Fibroblast of villous mesenchyme (primary cell): ENCODE measurements around the gene ARSA. TPM values are rescaled to one million over a fixed set of nuclear protein-coding genes. Genes with fewer than 3 reads are reported as not detected.

Experiments
- DNase-seq: peaks from one replicate; pipeline ENCODE4 v3.0.0-alpha.2; 2010; ENCODE audit warnings: low read depth
- H3K4me3 ChIP-seq: 2 replicates; pipeline ENCODE4 v1.5.1; 2011; ENCODE audit warnings: low read depth, mild to moderate bottlenecking, low read length
- CTCF ChIP-seq: IDR thresholded peaks from 2 replicates; pipeline ENCODE4 v1.5.1; 2012; ENCODE audit warnings: low read depth, mild to moderate bottlenecking, low read length; ENCODE audit not compliant: insufficient read depth
- total RNA-seq: library from RNA; depleted of rRNA; stranded (reverse); fragments of >200 nt; gene quantifications from 2 replicates; pipeline ENCODE4 v1.2.3, GENCODE V29; 2012

Gene ARSA
- total RNA-seq, 1 donor: 9.9 TPM

- TF ChIP-seq CTCF: no peak
- DNase-seq: no peak
- no peak overlapping the region for H3K4me3 ChIP-seq
Measured at GRCh38 chr22:50585238-50585637, 42.7 kb downstream of the ARSA start.

- no peak overlapping the region for H3K4me3 ChIP-seq
- TF ChIP-seq CTCF: no peak
- DNase-seq: no peak
Measured at GRCh38 chr22:50584106-50585096, 43.6 kb downstream of the ARSA start.

- peak overlapping the region; percentile 70 for H3K4me3 ChIP-seq
- no peak for DNase-seq
- TF ChIP-seq CTCF: no peak
Measured at GRCh38 chr22:50583294-50583861, 44.6 kb downstream of the ARSA start.

DNA sequence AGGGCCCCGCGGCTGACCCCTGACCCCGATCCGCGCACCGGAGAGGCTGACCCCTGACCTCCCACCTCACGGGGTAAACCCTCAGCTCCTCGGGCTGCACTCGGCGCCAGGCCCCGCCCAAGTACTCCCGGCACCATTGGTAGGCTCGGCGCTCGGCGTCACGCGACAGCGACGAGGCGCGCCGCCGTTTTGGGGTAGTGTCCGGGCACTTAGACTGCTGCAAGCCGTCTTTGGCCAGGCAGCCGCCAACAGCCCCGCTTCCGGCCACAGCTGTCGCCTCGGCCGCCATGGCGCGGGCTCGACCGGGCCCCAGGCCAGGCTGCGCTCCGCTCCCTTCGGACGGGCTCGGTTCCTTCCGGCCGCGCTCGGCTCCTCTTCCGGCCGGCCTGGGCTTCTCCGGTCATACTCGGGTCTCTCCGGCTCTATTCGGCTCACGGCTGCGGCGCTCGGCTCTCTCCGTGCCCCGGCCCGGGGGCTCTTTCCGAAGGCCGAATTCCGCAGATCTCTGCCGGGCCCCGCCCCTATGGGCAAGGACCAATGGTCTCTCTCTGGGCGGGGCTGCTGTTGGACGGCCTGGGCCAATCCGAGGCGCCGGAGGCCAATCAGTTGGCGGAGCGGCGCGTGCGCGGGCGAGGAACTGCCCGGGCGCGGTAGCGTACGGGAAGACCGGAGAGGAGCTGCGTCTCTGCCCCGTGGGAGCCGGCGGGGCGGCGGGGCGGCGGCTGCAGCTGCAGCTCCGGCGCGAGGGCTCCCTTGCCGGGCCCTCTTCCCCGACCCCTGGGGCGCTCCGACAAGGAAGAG lies 45.3 kb downstream of the ARSA start, which contains the start of gene CHKB:
Gene CHKB, minus strand, starts transcription at position 357 of the 801 bp plus-strand sequence. Its CDS starts 68 bp downstream, at position 289.
- peak; percentile 97 for DNase-seq
- H3K4me3 ChIP-seq: peak within 1 kb of the TSS; percentile 83
- no peak for TF ChIP-seq CTCF

DNA sequence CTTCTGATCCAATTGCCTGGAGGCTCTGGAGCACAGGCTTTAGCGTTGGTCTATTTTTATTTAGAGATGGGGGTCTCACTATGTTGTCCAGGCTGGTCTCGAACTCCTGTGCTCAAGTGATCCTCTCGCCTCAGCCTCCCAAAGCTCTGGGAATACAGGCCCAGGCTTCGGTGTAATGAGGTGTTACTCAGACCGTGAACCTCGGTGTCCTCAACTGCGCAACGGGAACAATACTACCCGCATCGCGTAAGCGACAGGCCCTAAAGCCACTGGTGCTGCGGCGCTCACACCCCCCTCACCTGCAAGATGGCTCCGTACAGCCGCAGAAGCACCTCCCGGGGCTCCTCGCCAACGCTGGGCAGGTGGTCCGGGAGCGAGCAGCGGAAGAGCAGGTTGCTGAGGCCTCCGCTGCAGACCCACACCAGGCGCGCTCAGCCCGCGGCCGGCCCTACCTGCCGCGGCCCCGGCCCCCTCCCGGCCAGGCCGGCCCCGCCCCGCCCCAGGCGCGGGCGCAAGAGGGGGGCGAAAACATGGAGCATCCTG lies 45.9 kb downstream of the ARSA start:
- TF ChIP-seq CTCF: no peak
- peak; percentile 10 for DNase-seq
- H3K4me3 ChIP-seq: peak overlapping the region; percentile 83
